Measurements from ENCODE around the gene HES2. TPM values are rescaled to one million over a fixed set of nuclear protein-coding genes. Genes with fewer than 3 reads are reported as not detected.

The HES2 gene
- total and polyA plus RNA-seq, 9 of the 15 experiments (the other 6 are each of a cell fraction or from before 2014, with no cell fraction given) = 0.05 to 0.18 (median 0.07) TPM; not detected in 4

GRCh38 chr1:6467744-6468688 is 48.3 kb upstream of the HES2 start:
- Histone ChIP-seq H3K27ac (ENCODE audit: extremely low read depth, low read depth, low read length) (no peak overlapping the region), H3K9ac (ENCODE audit: insufficient read depth in 1 of 2, low read depth in 2 of 2, low read length in 2 of 2) (peak overlapping the region in 1 of 2 experiments; percentile 45; a peak in 1 of 4 replicates), H3K36me3 (ENCODE audit: control insufficient read depth, insufficient read depth, low read length) (no peaks in the 10 kb centered on the region), H3K9me3 (replicated peaks; ENCODE audit: control insufficient read depth, insufficient read depth, low read depth, low read length) (no peaks in the 10 kb centered on the region), H2AFZ (ENCODE audit: low read depth, low read length) (no peak overlapping the region), H3K4me1 (replicated peaks in 1 of 2; ENCODE audit: control insufficient read depth in 2 of 2, insufficient read depth in 2 of 2, low read length in 2 of 2) (peaks cover 10 to 68% of the 10 kb centered on the region in 2 experiments; a peak in 4 of 5 replicates), H3K4me2 (ENCODE audit: insufficient read depth, low read length) (no peak overlapping the region), H3K79me2 (ENCODE audit: control insufficient read depth, insufficient read depth, low read length) (no peaks in the 10 kb centered on the region), H3K27me3 (ENCODE audit: control insufficient read depth in 2 of 2, insufficient read depth in 2 of 2, low read length in 2 of 2) (peaks cover 66 to 94% of the 10 kb centered on the region in 2 experiments), H4K20me1 (replicated peaks; ENCODE audit: control insufficient read depth, insufficient read depth, low read length) (peaks cover 51% of the 10 kb centered on the region), H3K4me3 (no peak overlapping the region), H3K9me1 (ENCODE audit: control insufficient read depth, insufficient read depth, low read length) (peaks cover 2% of the 10 kb centered on the region)
- DNase-seq (ENCODE audit: extremely low read depth in 1 of 4, low spot score in 3 of 4) (no peak), ATAC-seq (no peak), FAIRE-seq (no peak)
- TF ChIP-seq TFAP4 (CRISPR knock-in tag; IDR thresholded peaks at IDR 0.05; ENCODE audit: borderline replicate concordance) (peak; percentile 38; the same call in 1 of the 2 replicates), BRF2 (IDR thresholded peaks at IDR 0.05; ENCODE audit: borderline replicate concordance, insufficient read depth, insufficient read length) (no peak)
- in situ Hi-C loops (cut with MboI) = no loop called here
- BruUV-seq (replicated peaks) = no TSS peak
- 9% methylated on average over 30 of the region's 30 CpGs for WGBS (ENCODE audit: insufficient coverage, low coverage, missing lambda C conversion rate)
- intact Hi-C loops (cut with micrococcal nuclease) = no loop called here
- POLR2A ChIA-PET = interaction anchor here (0.5 to 1.1 kb wide), 3 partner anchors 8 to 760 kb away, joined by 3 read pairs; no protein-coding TSS in a partner anchor
- CTCF ChIA-PET (ENCODE audit: low intra/inter-chr PET ratio) = no interaction called here

All from K562 (cell line).